ENCODE measurements around the gene NHLRC2.

The NHLRC2 gene

GRCh38 chr10:113865901-113866300 lies 11.4 kb downstream of the NHLRC2 start:
- DNase-seq = no peak

GRCh38 chr10:113866551-113867394 lies 12.3 kb downstream of the NHLRC2 start:
- DNase-seq = no peak

- DNase-seq = no peak
These were observed 13.4 kb downstream of the NHLRC2 start for GRCh38 chr10:113867904-113868303.

- no peak for DNase-seq
These were observed 15.3 kb downstream of the NHLRC2 start for GRCh38 chr10:113869789-113870188.

GRCh38 chr10:113872139-113873030 lies 17.9 kb downstream of the NHLRC2 start:
- no peak for DNase-seq

GRCh38 chr10:113875212-113875611 lies 20.8 kb downstream of the NHLRC2 start:
- DNase-seq = no peak

GRCh38 chr10:113876461-113876860 lies 22.0 kb downstream of the NHLRC2 start:
- no peak for DNase-seq

- no peak for DNase-seq
These were observed 25.2 kb downstream of the NHLRC2 start for GRCh38 chr10:113879691-113880090.

GRCh38 chr10:113880236-113880635 lies 25.8 kb downstream of the NHLRC2 start:
- DNase-seq = no peak

GRCh38 chr10:113882240-113882639 lies 27.8 kb downstream of the NHLRC2 start:
- DNase-seq = no peak

GRCh38 chr10:113889911-113890310 lies 35.5 kb downstream of the NHLRC2 start:
- DNase-seq = no peak

GRCh38 chr10:113890769-113891168 lies 36.3 kb downstream of the NHLRC2 start:
- no peak for DNase-seq

GRCh38 chr10:113891476-113891875 lies 37.0 kb downstream of the NHLRC2 start:
- no peak for DNase-seq

GRCh38 chr10:113893570-113893969 lies 39.1 kb downstream of the NHLRC2 start:
- no peak for DNase-seq

- DNase-seq = no peak
These were observed 40.1 kb downstream of the NHLRC2 start for GRCh38 chr10:113894581-113894980.

GRCh38 chr10:113895018-113895417 lies 40.6 kb downstream of the NHLRC2 start:
- DNase-seq = no peak

GRCh38 chr10:113897693-113898618 lies 43.5 kb downstream of the NHLRC2 start:
- DNase-seq = no peak

GRCh38 chr10:113899952-113900598 lies 45.6 kb downstream of the NHLRC2 start:
- no peak for DNase-seq

- no peak for DNase-seq
These were observed 51.3 kb downstream of the NHLRC2 start for GRCh38 chr10:113905756-113906155.

- DNase-seq = no peak
These were observed 52.7 kb downstream of the NHLRC2 start for GRCh38 chr10:113907166-113907565.

GRCh38 chr10:113908236-113908635 lies 53.8 kb downstream of the NHLRC2 start:
- no peak for DNase-seq

- DNase-seq = no peak
These were observed 56.7 kb downstream of the NHLRC2 start for GRCh38 chr10:113911113-113911512.
